HG02610 (cell line): ENCODE results near the gene KIAA1614.
A peak's percentile ranks its signal among the peaks of the same experiment; 100 is the strongest.

Experiments used
- ATAC-seq: cut with Tn5 transposase; IDR thresholded peaks from one replicate; pipeline ENCODE4 v1.9.1; 2021; ENCODE audit warnings: mild to moderate bottlenecking, moderate library complexity; ENCODE audit not compliant: unreplicated experiment

The KIAA1614 gene, protein sequence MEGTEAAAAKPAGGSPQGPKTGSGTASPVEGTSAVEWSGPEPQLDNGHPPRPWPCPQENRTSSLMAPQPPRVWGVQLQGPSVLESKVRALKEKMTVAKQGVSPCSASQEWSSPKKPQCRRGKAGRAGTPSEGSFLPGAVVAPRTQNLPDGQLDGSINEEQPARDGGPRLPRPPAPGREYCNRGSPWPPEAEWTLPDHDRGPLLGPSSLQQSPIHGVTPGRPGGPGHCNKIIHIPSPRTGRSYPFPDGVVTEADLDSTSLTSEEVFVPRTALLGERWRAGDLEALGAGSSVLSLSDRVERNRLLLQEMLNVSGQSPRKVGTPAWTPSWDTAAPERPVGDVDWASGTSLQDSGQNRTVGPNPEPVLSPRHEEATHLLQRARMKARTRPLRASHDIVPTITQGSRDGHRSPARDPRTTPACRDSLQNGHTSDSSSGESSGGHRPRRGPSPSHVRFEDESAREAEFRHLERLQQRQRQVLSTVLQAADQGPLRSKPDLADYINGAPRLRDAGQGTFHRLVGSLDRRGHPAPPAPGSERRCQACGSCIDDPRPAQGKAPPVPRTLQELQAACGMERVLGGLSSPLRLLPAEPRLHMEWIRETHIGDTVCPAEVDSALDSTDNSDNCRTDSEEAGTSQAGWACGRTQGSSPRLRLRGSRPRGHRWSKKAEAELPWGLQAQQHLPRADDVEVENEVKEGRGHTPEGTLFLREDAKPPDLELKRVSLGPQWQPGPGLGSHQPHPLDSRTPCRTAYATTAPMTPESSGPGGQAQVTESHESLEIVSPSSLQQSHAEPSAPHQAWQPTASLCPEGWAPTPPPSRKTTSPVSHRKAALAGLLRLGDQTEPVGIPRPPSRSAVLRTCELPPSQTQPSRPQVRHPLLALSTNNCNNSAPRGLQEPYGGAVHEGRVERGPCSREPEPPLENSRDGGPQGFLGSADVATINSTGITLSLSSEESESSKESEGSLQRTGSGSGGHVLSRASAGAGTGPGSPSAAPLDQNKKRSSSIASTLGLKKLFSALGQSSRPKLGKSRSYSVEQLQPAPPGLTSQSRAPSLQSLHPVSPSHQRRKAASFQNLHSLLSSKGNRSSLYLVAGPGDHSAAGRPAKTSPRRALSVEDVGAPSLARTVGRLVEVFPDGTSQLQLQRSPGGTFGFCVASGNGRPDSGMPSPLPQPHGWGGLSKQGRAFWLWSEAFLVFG

DNA sequence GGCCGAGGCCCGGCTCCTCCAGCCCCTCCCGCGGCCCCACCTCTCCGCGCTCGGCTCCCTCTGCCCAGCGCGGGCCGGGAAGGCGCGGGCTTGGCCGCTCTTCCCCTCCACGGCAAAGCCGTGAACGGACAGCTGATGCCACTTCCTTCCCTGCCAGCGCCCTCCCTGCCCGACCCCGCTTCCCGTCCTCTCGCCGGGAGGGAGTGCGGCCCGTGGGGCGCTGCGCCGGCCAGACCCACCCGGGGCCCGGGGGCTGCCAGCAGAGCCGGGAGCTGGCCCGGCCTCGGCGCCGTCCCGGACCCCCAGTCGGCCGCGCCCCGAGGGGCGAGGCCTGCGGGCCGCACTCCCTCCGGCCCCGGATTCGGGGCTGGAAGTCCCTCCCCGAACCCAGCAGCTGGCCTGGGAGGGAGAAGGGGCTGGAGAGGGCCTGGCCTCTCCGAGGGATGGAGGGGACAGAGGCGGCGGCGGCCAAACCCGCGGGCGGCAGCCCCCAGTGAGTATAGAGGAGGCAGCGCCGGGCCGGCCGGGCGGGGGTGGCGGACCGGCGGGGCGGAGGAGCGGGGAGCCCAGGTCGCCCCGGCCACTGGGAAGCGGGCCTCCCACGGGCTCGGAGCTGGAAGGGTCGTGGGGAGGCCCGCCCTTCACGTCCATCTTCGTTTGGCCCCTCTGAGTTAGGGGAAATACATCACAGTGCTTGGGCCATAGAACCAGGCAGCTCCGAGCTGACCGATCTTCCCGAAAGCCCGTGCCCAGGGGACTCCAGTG lies at the start of gene KIAA1614:
Gene KIAA1614 (plus strand): TSS at position 97 of the 765 bp plus-strand sequence. CDS start 347 bp downstream, at position 444.
- ATAC-seq: no peak

DNA sequence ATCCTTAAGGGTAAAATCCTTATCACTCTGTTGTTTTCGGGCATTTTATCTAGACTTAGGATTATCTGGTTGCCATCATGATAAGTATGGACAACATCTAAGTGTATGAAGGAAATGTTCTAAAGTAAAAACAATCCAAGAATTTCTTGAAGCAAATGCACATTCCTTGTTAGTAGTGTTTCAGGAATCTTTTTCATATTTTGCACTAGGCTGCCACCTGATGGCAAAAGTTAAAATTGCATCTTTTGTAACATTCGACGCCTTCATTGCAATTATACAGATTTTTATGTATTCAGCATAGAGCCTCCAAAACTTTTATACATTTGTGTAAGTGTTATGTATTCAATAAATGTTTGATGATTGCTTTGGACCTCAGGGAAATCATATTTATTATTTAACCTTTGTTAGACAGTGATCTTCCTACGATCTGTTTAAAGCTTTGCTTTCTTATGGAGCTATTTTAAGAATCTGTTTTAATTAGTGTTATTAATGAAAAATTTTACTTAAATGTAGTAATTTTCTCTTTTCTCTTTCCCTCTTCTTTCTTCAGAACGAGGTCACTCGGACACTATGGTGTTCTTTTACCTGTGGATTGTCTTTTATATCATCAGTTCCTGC lies 49.4 kb upstream of the KIAA1614 start:
- no peak for ATAC-seq

DNA sequence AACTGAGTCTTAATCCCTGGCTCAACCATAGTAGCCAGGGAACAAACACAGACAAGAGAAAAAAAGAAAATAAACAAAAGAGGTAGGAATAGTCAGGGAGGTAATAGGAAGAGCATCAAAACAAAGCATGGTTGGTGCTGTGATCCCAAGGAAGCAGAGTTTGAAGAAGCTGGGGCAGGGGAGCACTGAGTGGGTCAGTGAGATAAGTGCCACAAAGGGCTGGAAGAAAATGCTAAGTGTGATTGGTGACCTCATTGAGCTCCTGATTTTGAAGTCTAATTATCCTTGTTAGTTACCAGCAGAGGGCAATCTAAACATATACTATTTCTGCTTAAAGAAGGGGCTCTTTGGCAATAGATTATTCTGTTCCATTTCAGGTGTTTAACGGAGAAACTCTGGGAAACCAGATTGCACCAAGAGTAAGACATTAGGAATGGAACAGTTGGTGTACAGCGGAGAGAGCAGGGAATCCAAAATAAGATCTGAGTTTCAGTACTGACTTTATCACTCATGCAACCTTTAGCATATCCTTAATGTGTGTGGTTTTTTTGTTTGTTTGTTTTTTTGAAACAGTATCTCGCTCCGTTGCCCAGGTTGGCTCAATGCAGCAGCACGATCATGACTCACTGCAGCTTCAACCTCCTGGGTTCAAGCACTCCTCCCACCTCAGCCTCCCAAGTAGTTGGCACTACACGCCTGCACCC lies 30.7 kb upstream of the KIAA1614 start:
- ATAC-seq: no peak

DNA sequence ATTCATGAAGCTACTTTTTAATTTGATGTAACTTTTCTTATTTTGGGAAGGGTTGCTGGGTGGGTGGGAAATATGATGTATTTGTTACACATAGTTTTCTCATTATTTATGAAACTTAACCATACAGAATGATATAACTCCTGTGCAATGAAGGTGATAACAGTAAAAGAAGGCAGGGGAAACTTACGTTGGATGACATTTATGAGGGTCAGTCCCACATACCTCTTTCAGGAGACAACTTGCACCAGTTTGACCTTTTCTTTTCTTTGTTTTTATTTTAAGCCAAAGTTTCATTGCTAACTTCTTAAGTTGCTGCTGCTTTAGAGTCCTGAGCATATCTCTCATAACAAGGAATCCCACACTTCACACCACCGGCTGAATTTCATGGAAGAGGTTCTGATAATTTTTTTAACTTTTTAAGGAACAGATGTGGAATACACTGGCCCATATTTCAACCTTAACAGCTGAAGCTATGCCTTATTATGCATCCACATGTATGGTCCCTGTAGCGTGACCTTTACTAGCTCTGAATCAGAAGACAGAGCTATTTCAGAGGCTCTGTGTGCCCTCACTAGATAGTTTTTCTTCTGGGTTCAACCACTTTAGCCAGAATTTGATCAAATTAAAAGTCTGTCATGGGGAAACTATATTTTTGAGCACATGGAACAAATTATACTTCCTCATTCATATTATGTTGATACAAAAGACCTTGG lies 28.0 kb upstream of the KIAA1614 start:
- no peak for ATAC-seq

DNA sequence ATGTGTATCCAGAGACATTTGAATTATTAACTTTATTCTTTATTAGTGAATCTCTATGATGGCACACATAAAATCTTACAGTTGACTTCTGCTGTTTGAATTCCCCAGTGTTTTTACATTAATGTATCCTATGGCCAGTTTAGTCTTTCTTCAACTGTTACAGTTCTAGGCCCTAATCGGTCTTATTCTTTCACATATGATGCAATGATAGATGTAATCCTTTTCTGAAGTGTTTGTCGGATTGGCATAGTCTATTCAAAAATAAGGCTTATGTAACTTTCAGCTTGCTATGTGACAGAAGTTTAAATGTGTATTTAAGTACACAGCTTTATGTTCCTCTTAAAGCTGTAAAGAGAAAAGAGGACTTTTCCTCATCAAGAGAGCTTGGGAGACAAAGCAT lies 26.4 kb upstream of the KIAA1614 start:
- no peak for ATAC-seq

DNA sequence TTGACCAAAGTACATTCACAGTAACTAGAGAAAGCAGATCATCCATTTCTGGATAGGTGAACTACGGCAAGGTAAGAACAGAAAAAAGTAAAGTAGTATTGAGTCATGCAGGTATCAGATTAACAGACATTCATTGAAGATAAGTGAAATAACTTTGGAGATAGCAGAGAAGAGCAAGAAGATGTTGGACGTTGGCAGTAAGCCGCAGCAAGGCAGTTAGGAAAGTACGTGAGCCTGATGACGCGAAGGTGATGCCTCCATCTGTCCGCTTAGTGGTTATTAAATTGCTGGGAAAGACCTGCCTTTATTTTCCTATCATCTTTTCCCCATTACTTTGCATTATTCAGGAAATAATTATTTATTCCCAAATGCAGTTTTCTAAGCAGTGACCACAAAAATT lies 24.9 kb upstream of the KIAA1614 start:
- ATAC-seq: no peak

DNA sequence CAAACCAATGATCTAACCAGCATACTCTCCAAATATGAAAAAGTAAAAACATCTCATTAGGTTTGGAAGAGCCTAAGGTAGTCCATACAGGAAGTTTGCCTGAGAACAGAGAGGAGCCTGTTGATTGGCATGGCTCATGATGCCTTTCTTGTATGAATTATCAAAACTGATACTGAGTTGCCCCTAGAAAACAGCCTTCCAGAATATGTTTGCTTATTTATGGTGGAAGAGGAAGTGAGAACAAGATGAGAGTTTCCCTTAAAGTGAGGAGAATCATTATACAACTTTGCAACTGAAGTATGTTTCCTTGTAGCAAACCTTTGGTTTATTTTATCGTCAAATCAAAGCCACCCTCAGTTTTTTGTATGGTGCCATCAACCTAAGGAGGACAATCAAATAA lies 23.8 kb upstream of the KIAA1614 start:
- ATAC-seq: peak; percentile 89

DNA sequence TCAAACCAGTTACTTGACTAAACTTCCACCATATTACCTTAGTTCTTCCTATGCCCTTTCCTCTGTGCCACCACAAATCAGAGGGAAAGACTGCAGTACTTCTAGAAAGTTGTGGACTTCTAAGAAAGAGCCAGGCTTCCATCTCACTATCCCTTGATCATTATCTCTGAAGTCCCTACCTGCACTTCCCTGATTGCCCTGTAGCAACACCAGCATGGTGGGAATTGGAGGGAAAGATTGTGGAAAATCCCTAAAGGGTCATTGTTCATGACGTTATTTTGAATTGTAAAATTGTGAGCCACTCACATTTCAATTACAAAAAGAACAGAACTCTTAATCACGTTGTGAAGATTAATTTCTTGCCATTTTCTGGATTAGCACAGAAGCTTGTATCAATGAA lies 23.4 kb upstream of the KIAA1614 start:
- ATAC-seq: peak; percentile 4

DNA sequence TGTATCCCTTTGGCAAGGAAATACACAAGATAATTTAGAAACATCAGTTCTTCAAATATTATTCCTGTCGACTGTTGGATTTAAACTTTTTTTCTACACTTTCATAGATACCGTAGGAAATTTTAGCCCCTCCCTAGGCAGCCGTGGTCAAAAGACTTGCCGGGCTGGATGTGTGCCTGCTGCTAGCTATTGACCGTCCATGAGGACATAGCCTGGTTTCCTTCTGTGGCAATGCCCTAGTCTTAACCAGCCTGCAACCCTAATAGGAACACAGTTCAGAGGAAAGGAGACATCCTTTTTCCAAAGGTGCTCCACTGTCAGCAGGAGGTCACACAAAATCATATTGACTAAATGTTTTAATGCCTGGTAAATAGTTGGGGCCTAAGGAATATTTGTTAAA lies 20.4 kb upstream of the KIAA1614 start:
- no peak for ATAC-seq

DNA sequence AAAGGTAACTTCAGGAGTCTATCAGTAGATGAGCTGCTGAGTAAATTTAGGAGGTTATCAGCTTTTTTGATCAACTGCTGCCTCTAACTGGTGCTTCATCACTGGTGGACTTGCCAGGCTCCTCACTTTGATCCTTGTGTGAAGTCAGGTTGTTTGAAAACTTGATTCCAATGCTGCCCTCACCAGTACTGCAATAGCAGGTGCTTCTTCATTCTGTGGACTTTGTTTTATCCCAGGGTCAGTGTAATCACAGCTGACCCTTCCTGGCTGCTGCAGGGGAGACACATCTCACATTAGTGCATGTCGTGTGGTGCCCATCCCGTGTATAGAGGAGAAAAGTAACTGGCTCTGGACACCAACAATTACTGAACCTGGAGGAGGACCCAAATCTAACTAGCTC lies 20.0 kb upstream of the KIAA1614 start:
- ATAC-seq: no peak

DNA sequence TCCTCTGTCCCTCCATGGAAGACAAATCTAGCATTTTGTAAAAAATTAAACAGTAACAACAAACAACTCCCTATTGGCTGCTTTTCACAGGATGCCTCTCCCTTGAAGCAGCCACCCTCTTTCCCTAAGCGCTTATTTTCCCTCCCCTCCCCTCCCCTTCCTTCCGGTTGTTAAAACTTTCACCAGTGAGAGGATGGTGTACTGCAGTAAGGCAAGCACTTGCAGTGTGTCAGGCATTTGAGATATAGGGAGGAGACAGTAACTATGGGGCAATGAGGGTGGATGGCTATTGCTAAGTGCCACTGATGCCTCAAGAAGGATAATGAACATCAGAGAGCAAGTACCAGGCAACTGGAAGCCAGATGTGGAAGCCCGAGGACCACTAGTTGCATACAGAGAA lies 19.1 kb upstream of the KIAA1614 start:
- ATAC-seq: no peak

DNA sequence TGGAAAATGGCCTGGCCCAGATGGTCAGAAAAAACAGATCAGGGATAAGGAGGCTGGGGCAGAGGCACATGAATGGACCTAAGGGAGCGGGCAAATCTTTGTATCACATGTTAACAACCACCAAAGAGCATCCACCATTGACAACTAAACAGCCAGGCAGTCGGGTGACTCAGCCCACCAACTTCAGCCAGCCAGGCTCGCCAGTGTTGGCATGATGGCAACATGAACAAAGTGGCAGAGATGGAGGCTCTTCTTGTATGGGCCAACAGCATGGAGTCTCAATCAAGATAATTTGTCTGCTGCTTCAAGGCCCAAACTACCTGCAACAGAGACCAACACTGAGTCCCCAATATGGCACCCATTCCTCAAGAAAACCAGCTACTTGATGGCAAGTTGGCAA lies 16.5 kb upstream of the KIAA1614 start:
- ATAC-seq: no peak

DNA sequence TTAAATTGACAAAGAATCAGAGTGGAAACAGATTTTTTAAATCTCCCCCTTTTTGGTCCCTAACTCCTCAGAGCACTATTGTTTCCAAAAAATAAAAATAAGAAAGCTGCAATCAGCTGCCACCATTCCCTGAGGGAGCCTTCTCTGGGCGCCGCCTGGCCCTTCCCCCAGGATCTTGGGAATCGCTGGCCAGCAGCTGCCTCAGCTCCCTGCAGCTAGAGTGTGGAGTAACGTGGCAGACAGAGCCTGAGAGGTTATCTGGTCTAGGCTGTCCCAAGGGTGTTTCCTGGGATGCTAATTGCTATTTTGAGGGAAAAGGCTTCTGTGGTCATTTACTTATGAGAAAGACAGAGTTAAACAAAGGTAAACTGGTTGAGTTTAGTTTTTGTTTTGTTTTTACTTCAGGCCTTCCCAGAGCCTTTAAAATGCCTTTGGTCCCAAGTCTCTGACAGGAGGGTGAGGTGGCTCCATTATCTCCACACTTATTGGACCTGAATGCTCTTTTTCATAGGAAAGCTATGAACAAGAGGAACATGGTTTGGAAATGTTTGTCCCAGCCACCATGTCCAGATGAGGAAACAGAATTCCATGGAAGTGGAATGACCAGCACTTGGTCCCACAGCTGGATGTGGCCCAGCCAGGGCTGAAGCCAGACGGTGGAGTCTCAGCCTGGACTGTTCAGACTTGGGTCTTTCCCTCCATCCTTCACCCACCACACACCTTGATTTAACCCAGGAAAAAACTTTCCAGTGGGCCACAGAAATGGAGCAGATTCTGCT lies 14.1 kb upstream of the KIAA1614 start:
- ATAC-seq: no peak

DNA sequence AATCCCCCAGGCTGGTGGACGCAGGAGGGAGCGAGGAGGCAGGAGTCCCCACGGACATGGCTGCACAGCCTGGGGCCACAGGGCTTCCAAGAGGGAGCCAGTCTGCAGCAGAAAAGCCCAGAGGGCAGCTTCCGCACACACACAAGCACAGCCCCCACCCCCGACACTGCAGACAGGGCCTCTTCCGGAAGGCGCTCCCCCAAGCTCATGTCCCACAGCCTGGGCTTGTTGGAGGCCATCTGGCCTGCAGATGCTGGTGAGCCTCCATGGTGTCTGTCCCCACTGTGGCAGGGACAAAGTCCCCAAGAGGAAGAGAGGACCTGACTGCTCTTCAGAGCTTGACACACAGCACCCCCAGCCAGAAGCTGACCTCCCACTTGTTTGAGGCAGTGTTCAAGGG lies 13.4 kb upstream of the KIAA1614 start:
- no peak for ATAC-seq

DNA sequence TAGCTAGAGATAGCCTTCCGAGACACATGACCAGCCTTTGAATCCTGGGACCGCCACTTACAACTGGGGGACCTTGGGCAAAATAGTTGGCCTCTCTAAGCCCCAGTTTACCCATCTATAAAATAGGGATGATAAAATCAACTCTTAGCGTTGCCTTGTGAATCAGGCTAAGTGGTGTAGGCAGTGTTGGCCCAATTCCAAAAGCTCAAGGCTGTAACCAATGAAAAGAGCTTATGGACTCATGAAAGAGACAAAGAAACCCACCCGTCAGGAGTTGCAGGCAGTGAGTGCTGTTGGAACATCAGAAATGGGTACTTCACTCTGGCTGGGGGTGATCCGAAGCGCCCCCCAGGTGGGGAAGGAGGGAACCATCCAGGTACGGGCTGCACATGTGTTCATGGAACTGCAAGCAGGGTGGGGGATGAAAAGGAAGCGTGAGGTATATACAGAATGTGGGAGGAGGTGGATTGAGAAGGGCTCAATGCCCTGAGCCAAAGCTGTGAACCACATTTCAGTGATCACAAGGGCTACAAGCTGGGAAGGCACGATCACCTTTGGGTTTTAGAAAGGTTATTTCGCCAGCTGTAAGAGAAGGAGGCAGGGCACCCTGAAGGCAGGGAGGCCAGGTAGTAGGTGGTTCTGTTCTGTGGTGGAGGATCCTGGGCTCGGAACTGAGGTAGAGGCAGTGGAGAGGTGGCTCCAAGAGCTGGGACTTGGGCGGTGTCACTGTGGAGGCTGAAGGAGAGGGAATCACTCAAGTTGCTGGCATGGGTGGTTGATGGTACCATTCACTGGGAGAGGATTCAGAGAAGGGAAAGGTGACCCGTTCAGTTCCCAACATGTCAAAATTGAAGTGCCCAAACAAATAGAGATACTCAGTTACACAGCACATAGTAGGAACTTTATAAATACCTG lies 11.4 kb upstream of the KIAA1614 start:
- ATAC-seq: no peak

DNA sequence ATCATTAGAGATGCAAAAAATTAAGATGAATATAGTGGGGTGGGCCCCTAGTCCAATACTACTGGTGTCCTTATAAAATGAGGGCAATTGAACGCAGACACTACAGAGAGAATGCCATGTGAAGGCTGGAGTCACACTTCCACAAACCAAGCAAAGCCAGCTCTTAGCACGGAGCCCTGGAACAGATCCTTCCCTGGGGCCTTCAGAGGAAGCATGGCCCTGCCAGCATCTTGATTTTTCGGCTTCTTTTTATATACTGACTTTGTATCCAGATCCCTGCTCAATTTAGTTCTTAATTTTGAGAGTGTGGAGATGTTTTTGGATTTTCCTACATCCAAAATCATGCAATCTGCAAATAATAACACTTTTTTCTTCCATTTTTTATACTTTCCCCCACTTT lies 10.2 kb upstream of the KIAA1614 start:
- ATAC-seq: no peak

DNA sequence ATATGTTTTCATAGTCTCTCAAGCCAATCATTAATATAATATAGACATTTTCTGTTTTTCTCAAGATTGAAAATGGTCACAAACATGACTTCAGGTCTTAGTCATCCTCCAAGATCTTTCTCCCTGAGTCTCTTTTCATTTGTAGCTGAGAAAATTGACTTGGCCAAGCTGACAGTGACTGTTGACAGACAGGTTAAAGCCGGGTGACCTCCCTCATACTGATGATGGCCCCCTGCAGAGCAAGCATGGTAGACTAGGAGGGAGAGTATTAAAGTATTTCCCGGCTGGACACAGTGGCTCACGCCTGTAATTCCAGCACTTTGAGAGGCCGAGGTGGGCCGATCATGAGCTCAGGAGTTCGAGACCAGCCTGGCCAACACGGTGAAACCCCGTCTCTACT lies 6.8 kb upstream of the KIAA1614 start:
- no peak for ATAC-seq
